Adipocyte (in vitro differentiated cells): ENCODE measurements around the gene WNT4.

Source experiments
- DNase-seq: peaks from one replicate; pipeline ENCODE4 v3.0.0-alpha.2; 2015; ENCODE audit warnings: low read depth
- H3K27me3 ChIP-seq: replicated peaks from 2 replicates; pipeline ENCODE4 v1.7.0; 2013; ENCODE audit warnings: mild to moderate bottlenecking, low read length, moderate library complexity; ENCODE audit not compliant: control insufficient read depth, insufficient read depth
- H3K36me3 ChIP-seq: 2 replicates; pipeline ENCODE4 v1.7.0; 2013; ENCODE audit warnings: low read length, mild to moderate bottlenecking, moderate library complexity; ENCODE audit not compliant: control insufficient read depth, insufficient read depth, severe bottlenecking
- H3K4me1 ChIP-seq: 2 replicates; pipeline ENCODE4 v1.7.0; 2013; ENCODE audit warnings: mild to moderate bottlenecking, low read length, moderate library complexity; ENCODE audit not compliant: control insufficient read depth, insufficient read depth
- H3K4me3 ChIP-seq: 2 replicates; pipeline ENCODE4 v1.7.0; 2013; ENCODE audit warnings: mild to moderate bottlenecking, low read length, moderate library complexity
- H3K9ac ChIP-seq: 2 replicates; pipeline ENCODE4 v1.7.0; 2013; ENCODE audit warnings: mild to moderate bottlenecking, low read length, moderate library complexity
- H3K9me3 ChIP-seq: 2 replicates; pipeline ENCODE4 v1.7.0; 2013; ENCODE audit warnings: mild to moderate bottlenecking, low read length, moderate library complexity; ENCODE audit not compliant: control insufficient read depth

WNT4 gene

DNA sequence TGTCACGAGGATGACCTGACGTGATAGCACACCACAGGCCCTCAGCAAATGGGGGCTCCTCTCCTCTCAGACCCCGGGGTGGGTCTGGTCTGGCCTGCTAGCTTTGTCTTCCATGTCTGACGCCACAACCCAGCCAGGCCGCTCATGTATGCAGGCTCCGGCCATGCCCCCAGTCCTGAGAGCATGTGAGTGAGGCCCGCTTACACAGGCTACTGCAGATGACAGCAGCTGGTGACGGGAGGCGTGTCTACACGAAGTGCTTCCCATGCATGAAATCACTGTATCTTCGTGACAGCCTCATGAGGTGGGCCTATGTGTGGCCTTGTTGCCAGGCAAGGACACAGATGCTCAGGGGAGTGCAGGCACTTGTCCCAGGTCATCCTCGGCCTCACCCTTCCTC is 16.4 kb downstream of the WNT4 start:
- Histone ChIP-seq H3K36me3 (no peaks in the 10 kb centered on the region), H3K4me1 (no peaks in the 10 kb centered on the region), H3K4me3 (no peak overlapping the region), H3K9ac (no peak overlapping the region), H3K9me3 (no peaks in the 10 kb centered on the region), H3K27me3 (no peaks in the 10 kb centered on the region)
- no peak for DNase-seq

DNA sequence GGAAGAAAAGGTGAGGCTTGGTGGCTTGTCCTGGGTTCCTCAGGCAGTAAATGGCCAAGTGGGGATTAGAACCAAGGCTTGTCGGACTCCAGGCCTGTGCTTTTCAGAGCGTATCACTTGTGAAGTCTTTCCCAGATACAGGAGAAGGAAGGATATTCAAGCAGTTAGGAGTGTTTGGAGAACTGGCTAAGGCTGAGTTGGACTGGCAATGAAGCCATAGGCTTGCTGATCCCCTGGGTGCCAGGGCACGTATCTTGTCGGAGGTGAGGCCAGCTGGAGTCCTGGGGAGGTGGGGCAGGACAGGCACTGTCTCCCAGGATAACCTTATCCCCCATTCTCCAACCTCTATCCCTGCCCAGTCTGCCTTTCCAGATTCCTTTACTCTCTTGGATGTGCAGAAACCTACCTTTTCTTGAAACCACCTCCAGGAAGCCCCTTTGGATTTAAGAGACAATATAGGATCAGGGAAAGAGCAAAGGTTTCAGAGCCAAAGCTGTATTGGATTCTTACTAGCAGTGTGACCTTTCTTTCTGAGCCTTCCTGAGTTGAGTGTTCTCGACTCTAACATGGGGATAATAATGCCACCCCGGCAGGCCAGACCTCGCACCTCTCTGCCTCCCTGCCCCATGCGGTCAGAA is 18.2 kb downstream of the WNT4 start:
- DNase-seq = no peak
- Histone ChIP-seq H3K27me3 (no peaks in the 10 kb centered on the region), H3K4me3 (no peak overlapping the region), H3K9me3 (no peaks in the 10 kb centered on the region), H3K36me3 (peaks cover 7% of the 10 kb centered on the region), H3K9ac (no peak overlapping the region), H3K4me1 (no peaks in the 10 kb centered on the region)

DNA sequence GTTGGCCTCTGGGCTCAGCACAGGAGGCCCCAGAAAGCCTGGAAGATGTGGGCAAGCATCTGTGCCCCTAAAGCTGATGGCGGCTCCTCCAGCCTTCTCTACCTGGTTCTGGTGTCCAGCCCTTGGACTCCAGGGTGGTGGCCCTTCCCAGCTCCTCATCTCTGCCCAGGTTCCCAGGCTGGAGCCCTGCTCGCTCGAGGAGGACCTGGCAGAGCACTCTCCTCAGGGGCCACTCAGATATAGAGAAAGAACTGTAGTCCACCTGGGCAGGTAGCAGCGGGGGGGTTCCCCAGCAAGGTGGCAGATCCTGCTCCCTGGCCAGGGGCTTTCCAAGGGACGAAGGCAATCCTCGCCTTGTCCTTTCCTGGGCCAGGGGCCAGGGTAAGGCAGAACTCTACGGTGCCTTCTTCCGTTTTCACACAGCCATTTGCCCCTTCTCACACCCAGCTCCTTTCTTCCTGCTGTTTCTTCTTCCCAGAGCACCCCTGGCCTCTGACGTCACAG is 18.9 kb downstream of the WNT4 start:
- Histone ChIP-seq H3K27me3 (no peaks in the 10 kb centered on the region), H3K4me1 (no peaks in the 10 kb centered on the region), H3K9me3 (no peaks in the 10 kb centered on the region), H3K4me3 (no peak overlapping the region), H3K36me3 (peaks cover 7% of the 10 kb centered on the region), H3K9ac (no peak overlapping the region)
- no peak for DNase-seq

DNA sequence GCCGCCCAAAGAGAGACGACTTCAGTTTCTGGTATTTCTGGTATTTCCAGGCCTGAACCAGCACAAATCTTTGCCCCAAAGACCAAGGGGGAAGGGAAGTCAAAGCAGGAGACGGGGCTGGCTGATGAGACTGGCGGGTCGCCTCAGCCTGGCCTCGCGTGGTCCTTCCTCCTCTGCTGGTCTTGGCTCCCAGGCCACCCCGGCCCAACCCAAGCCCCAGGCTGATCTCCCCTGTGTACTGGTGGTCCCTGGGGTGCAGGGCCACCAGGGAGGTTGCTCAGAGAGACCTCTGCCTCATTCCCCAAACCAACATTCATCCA is 19.9 kb downstream of the WNT4 start:
- DNase-seq = no peak
- Histone ChIP-seq H3K4me3 (no peak overlapping the region), H3K27me3 (no peaks in the 10 kb centered on the region), H3K36me3 (peaks cover 12% of the 10 kb centered on the region), H3K9me3 (no peaks in the 10 kb centered on the region), H3K9ac (no peak overlapping the region), H3K4me1 (no peaks in the 10 kb centered on the region)

DNA sequence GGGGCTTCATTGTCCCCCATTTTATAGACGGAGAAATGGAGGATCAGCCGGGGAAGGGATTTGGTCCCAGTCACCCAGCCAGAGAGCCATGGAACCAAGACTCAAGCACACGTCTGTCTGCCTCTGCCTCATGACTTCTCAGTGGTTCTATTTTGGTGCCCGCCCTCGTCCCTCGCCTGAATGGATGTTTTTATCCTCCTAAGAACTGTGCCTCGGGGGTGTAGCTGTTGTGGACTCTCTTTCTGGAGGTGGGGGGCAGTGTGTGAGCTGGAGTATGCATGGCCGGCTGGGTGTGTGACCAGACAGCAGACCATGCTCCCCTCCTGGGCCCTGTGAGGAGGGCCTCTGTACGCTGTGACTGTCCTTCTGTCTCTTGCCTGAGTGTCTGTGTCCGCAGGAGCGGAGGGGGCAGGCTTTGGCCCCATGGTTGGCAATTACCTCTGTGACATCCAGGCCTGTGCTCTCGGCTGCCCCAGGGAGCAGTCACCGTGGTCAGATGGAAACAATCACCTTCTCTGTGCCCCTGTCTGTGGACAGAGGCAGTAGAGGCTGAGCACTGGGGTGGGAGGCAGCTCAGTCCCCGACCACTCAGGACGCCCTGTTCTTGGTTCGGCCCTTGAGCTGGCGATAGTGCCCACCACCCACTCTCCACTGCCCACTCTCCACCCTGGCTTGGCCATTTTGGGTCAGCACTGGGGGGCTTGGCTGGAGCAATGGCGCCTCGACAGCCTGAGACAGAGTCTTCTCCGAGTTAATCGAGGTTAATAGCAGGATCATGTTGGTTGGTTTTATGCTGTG is 20.4 kb downstream of the WNT4 start:
- no peak overlapping the region for H3K9ac ChIP-seq
- no peaks in the 10 kb centered on the region for H3K27me3 ChIP-seq
- H3K4me1 ChIP-seq = no peaks in the 10 kb centered on the region
- no peak for DNase-seq
- H3K36me3 ChIP-seq = peaks cover 14% of the 10 kb centered on the region
- H3K4me3 ChIP-seq = no peak overlapping the region
- H3K9me3 ChIP-seq = no peaks in the 10 kb centered on the region

DNA sequence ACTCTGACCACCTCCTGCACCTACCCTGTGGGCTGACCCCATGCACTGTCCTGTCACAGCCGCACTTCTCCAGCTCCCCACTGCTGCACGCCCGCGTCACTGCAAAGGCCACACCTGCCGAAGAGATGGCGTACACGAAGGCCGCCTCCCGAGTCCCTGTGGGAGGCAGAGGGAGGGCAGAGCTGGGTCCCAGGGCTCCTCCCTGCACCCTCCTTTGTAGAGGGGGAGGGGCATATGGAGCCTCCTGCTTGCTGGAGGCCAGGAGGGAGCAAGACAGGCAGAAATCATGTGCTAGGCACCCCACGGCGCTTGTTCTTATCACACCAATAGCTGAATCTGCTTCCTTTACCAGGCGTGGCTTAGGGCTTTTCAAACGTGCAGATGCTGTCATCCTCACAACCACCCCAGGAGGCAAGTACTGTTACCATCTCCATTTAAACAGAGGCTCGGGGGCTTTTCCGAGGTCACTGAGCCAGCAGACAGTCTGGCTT is 21.4 kb downstream of the WNT4 start:
- no peak for DNase-seq
- no peak overlapping the region for H3K9ac ChIP-seq
- peaks cover 14% of the 10 kb centered on the region for H3K36me3 ChIP-seq
- H3K4me3 ChIP-seq = no peak overlapping the region
- H3K4me1 ChIP-seq = no peaks in the 10 kb centered on the region
- H3K27me3 ChIP-seq = no peaks in the 10 kb centered on the region
- H3K9me3 ChIP-seq = no peaks in the 10 kb centered on the region

DNA sequence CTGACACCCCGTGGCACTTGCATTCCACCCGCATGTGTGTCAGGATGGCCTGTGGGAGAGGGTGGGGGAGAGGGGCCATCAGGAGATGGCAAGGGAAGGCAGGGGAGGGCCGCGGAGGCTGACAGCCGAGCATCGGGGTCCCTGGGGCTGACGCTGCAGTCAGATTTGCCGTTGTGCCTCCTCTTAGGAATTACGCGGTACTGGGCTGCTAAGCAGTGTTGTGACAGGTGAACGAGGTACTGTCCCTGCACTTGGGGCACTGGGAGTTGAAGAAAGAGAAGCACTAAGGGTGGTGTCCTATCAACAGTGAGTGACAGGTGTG is 22.5 kb downstream of the WNT4 start:
- no peaks in the 10 kb centered on the region for H3K4me1 ChIP-seq
- no peaks in the 10 kb centered on the region for H3K9me3 ChIP-seq
- H3K36me3 ChIP-seq = peaks cover 14% of the 10 kb centered on the region
- no peak overlapping the region for H3K9ac ChIP-seq
- H3K27me3 ChIP-seq = no peaks in the 10 kb centered on the region
- DNase-seq = no peak
- H3K4me3 ChIP-seq = no peak overlapping the region

DNA sequence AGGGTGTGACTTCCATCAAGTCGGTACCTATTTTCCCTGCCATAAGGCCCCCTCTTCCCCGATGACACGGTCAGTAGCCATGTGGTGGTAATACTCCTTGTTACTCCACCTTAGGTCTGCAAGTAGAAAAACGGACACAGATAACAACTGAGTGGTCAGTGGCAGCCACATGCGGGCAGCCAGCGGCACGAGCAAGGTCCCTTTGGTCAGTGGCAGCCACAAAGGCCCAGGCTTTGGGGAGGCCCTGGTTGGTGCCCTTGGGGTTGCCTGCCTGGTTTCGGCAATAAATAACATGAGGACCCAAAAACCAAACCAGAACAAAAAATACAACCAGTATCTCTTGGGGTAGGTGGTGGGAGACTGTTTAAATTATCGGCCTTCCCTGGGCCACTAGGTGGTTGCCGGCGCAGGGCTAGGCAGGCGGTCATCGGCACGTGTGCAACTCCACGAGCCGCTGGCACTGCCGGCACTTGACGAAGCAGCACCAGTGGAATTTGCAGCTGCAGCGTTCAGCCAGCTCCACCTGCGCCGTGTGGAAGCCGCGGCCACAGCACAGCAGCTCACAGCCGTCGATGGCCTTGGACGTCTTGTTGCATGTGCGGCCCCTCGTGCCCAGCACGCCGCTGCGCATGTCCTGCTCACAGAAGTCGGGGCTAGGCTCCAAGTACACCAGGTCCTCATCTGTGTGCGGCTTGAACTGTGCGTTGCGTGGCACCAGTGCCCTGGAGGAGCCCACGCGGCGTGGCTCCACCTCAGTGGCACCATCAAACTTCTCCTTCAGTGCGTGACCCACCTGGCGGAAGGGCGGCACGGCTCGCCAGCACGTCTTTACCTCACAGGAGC is 23.1 kb downstream of the WNT4 start:
- Histone ChIP-seq H3K36me3 (peaks cover 19% of the 10 kb centered on the region), H3K4me3 (no peak overlapping the region), H3K9me3 (no peaks in the 10 kb centered on the region), H3K27me3 (no peaks in the 10 kb centered on the region), H3K9ac (no peak overlapping the region), H3K4me1 (peaks cover 1% of the 10 kb centered on the region)
- DNase-seq = no peak

DNA sequence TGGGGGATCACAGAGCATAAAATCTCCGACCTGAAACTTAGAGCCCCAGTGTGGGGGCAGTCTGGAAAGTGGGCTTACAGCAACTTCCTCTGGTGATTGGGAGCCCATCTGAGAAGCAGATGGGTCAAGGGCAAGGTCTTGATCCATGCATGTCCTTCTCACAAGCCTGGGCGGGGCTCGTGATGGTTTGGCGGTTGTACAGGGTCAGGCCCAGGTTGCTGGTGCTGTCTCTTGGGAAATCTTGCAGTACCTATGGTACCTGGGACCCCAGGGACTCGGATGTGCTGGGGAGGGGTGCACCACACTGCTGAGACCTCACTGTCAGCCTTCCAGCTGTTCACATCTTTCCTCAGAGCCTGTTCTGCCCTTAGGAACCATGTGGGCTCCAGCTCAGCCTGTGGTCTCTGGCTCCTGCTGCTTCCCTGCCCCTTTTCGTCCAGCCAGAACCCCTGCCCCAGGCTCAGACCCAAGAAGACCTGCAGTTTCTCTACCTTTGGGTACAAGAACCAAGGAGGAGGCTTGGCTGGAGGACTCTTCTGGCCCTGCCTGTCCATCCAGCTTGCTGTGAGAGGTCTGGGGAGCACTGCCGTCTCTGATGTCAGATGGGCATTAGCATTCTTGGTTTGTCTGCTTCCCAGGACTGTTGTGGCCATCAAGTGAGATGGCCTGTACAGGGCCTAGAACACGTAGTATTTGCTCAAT is 24.5 kb downstream of the WNT4 start:
- H3K27me3 ChIP-seq = no peaks in the 10 kb centered on the region
- peaks cover 20% of the 10 kb centered on the region for H3K36me3 ChIP-seq
- H3K4me1 ChIP-seq = peaks cover 11% of the 10 kb centered on the region
- H3K9me3 ChIP-seq = no peaks in the 10 kb centered on the region
- DNase-seq = no peak
- H3K9ac ChIP-seq = no peak overlapping the region
- no peak overlapping the region for H3K4me3 ChIP-seq

DNA sequence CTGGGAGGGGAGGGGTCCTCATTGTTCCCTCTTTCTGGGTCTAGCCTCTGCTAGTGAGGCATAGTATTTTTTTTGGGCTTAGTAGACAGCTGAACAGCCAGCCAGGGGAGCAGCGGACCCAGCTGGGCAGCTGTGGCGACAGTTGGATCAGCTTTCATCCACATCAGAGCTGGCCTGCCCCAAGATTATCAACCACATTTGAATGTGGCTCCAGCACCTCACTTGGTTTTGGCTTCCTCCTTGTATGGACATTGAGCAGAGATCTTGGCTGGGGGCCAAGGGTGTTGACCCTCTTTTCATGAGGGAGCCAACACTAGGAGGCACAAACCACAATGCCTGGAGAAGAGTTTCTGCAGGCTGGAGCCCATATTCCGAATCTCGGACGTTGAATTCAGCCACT is 25.0 kb downstream of the WNT4 start:
- H3K27me3 ChIP-seq = no peaks in the 10 kb centered on the region
- H3K9me3 ChIP-seq = no peaks in the 10 kb centered on the region
- no peak overlapping the region for H3K4me3 ChIP-seq
- H3K4me1 ChIP-seq = peaks cover 11% of the 10 kb centered on the region
- DNase-seq = no peak
- no peak overlapping the region for H3K9ac ChIP-seq
- peaks cover 25% of the 10 kb centered on the region for H3K36me3 ChIP-seq

DNA sequence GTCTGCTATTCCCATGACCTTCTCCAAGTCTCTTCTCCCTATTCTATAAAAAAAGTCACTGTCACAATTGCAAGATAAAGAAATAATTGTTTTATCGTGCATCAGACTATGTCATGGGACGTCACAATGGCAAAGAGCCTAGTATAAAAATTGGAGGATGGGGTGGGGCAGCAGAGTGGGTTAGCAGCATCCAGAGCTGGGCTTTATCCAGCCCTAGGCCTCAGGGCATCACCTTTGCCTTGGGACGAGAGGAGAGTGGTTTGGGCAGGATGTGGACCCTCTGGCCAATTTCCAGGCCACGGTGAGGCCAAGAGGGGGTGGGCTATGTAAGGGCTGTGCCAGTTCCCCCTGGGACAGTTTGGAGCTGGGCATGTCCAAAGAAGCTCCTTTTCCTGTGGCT is 25.7 kb downstream of the WNT4 start:
- H3K27me3 ChIP-seq = no peaks in the 10 kb centered on the region
- H3K9ac ChIP-seq = no peak overlapping the region
- no peaks in the 10 kb centered on the region for H3K9me3 ChIP-seq
- no peak overlapping the region for H3K4me3 ChIP-seq
- H3K36me3 ChIP-seq = peaks cover 31% of the 10 kb centered on the region
- H3K4me1 ChIP-seq = peaks cover 11% of the 10 kb centered on the region
- DNase-seq = no peak
